GM21529 (cell line): ENCODE results near the gene ATN1.
A peak's percentile ranks its signal among the peaks of the same experiment; 100 is the strongest.

Source experiments
- ATAC-seq: cut with Tn5 transposase; IDR thresholded peaks from one replicate; pipeline ENCODE4 v1.9.1; 2021; ENCODE audit not compliant: unreplicated experiment

Gene ATN1

GRCh38 chr12:6956021-6956727 is 28.4 kb downstream of the ATN1 start:
- ATAC-seq = no peak

GRCh38 chr12:6957151-6957701 is 29.5 kb downstream of the ATN1 start:
- ATAC-seq = no peak

- no peak for ATAC-seq
These were observed 30.2 kb downstream of the ATN1 start for GRCh38 chr12:6957741-6958608.

GRCh38 chr12:6958609-6959057 is 30.9 kb downstream of the ATN1 start:
- ATAC-seq = no peak

- peak; percentile 46 for ATAC-seq
These were observed 31.5 kb downstream of the ATN1 start for GRCh38 chr12:6959058-6959804.

- ATAC-seq = no peak
These were observed 32.2 kb downstream of the ATN1 start for GRCh38 chr12:6959805-6960592.

- ATAC-seq = peak; percentile 26
These were observed 33.0 kb downstream of the ATN1 start for GRCh38 chr12:6960593-6961277.

GRCh38 chr12:6961278-6961694 is 33.5 kb downstream of the ATN1 start:
- ATAC-seq = peak; percentile 4

GRCh38 chr12:6961695-6962284 is 34.0 kb downstream of the ATN1 start:
- peak; percentile 18 for ATAC-seq

- no peak for ATAC-seq
These were observed 34.7 kb downstream of the ATN1 start for GRCh38 chr12:6962285-6963015.

GRCh38 chr12:6963016-6963731 is 35.4 kb downstream of the ATN1 start:
- no peak for ATAC-seq

GRCh38 chr12:6963791-6964413 is 36.1 kb downstream of the ATN1 start:
- ATAC-seq = no peak

- ATAC-seq = no peak
These were observed 36.9 kb downstream of the ATN1 start for GRCh38 chr12:6964605-6965025.

- ATAC-seq = peak; percentile 44
These were observed 37.4 kb downstream of the ATN1 start for GRCh38 chr12:6965026-6965661.

- ATAC-seq = no peak
These were observed 38.0 kb downstream of the ATN1 start for GRCh38 chr12:6965714-6966113.

GRCh38 chr12:6966351-6966750 is 38.6 kb downstream of the ATN1 start:
- no peak for ATAC-seq

- no peak for ATAC-seq
These were observed 39.9 kb downstream of the ATN1 start for GRCh38 chr12:6967651-6968100.
